ENCODE data around the gene ADPGK. TPM values are rescaled to one million over a fixed set of nuclear protein-coding genes. Genes with fewer than 3 reads are reported as not detected.

Gene ADPGK
- polyA plus RNA-seq, 1 donor from 2014 or later: 33.7 TPM

GRCh38 chr15:72732516-72732915 is 51.0 kb downstream of the ADPGK start:
- H3F3A ChIP-seq (ENCODE audit: insufficient read depth, low read length, poor library complexity, severe bottlenecking): no peaks in the 10 kb centered on the region
- H3K36me3 ChIP-seq (ENCODE audit: insufficient read depth, low read length): peaks cover 5% of the 10 kb centered on the region
- H3K4me2 ChIP-seq (ENCODE audit: low read length): no peak overlapping the region
- no peaks in the 10 kb centered on the region for H3K27me3 ChIP-seq (ENCODE audit: insufficient read depth, low read depth, low read length)
- no peaks in the 10 kb centered on the region for H3K9me2 ChIP-seq (ENCODE audit: insufficient read depth, low read length)
- H4K20me1 ChIP-seq (ENCODE audit: insufficient read depth): no peaks in the 10 kb centered on the region
- no peaks in the 10 kb centered on the region for H3K79me2 ChIP-seq (replicated peaks; ENCODE audit: insufficient read depth, low read length)
- no peak overlapping the region for H3K4me3 ChIP-seq (ENCODE audit: low read length)
- no peak overlapping the region for H3K9ac ChIP-seq (ENCODE audit: low read length)
- H3K27ac ChIP-seq (ENCODE audit: low read length): no peak overlapping the region
- H3K9me3 ChIP-seq (ENCODE audit: low read length): no peaks in the 10 kb centered on the region
- TF ChIP-seq SMC3 (conservative IDR thresholded peaks at IDR 0.05; ENCODE audit: poor library complexity): no peak
- TF ChIP-seq EP300 (conservative IDR thresholded peaks at IDR 0.05; ENCODE audit: poor library complexity, severe bottlenecking): no peak
- TF ChIP-seq TAF1 (IDR thresholded peaks at IDR 0.05; ENCODE audit: low read depth): no peak
- TF ChIP-seq REST (IDR thresholded peaks at IDR 0.05; ENCODE audit: borderline replicate concordance): no peak
- no peak for TF ChIP-seq CTCF (IDR thresholded peaks at IDR 0.05; ENCODE audit: poor library complexity, severe bottlenecking)
- no peak for TF ChIP-seq RAD21 (conservative IDR thresholded peaks at IDR 0.05)
- TF ChIP-seq EZH2 (IDR thresholded peaks at IDR 0.05; ENCODE audit: borderline replicate concordance, insufficient read depth, low read length, poor library complexity, severe bottlenecking): no peak
- no peak for TF ChIP-seq POLR2AphosphoS5 (IDR thresholded peaks at IDR 0.05)
- TF ChIP-seq MXI1 (conservative IDR thresholded peaks at IDR 0.05; ENCODE audit: poor library complexity, severe bottlenecking): no peak
- H2AFZ ChIP-seq (ENCODE audit: low read depth, low read length): no peak overlapping the region

DNA sequence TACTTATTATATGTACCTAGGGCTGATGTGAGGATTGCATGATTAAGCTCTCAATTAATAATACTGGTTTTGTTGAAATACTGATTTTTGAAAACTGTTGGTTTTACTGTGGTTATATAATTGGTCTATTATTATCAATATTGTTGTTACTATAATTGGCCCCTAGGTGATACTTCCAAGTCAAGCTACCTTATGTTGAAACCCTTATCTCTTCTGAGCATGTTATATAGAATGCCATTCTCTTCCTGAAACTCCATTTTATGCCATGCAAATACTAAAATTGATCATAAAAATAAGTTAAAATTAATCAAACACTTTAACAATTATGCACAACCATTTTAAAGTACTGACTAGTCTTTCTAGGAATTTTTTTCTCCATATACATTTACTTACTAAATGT is 51.5 kb downstream of the ADPGK start:
- H3K4me2 ChIP-seq (ENCODE audit: low read length): no peak overlapping the region
- no peaks in the 10 kb centered on the region for H3F3A ChIP-seq (ENCODE audit: insufficient read depth, low read length, poor library complexity, severe bottlenecking)
- H3K4me3 ChIP-seq (ENCODE audit: low read length): no peak overlapping the region
- H2AFZ ChIP-seq (ENCODE audit: low read depth, low read length): no peak overlapping the region
- no peaks in the 10 kb centered on the region for H4K20me1 ChIP-seq (ENCODE audit: insufficient read depth)
- TF ChIP-seq EZH2 (IDR thresholded peaks at IDR 0.05; ENCODE audit: borderline replicate concordance, insufficient read depth, low read length, poor library complexity, severe bottlenecking) (no peak), CTCF (IDR thresholded peaks at IDR 0.05; ENCODE audit: poor library complexity, severe bottlenecking) (no peak), POLR2AphosphoS5 (IDR thresholded peaks at IDR 0.05) (no peak), REST (IDR thresholded peaks at IDR 0.05; ENCODE audit: borderline replicate concordance) (no peak), TAF1 (IDR thresholded peaks at IDR 0.05; ENCODE audit: low read depth) (no peak), RAD21 (conservative IDR thresholded peaks at IDR 0.05) (no peak), EP300 (conservative IDR thresholded peaks at IDR 0.05; ENCODE audit: poor library complexity, severe bottlenecking) (no peak), SMC3 (conservative IDR thresholded peaks at IDR 0.05; ENCODE audit: poor library complexity) (no peak), MXI1 (conservative IDR thresholded peaks at IDR 0.05; ENCODE audit: poor library complexity, severe bottlenecking) (no peak)
- no peaks in the 10 kb centered on the region for H3K27me3 ChIP-seq (ENCODE audit: insufficient read depth, low read depth, low read length)
- no peaks in the 10 kb centered on the region for H3K79me2 ChIP-seq (replicated peaks; ENCODE audit: insufficient read depth, low read length)
- no peak overlapping the region for H3K27ac ChIP-seq (ENCODE audit: low read length)
- no peaks in the 10 kb centered on the region for H3K9me2 ChIP-seq (ENCODE audit: insufficient read depth, low read length)
- H3K36me3 ChIP-seq (ENCODE audit: insufficient read depth, low read length): peaks cover 5% of the 10 kb centered on the region
- H3K9ac ChIP-seq (ENCODE audit: low read length): no peak overlapping the region
- H3K9me3 ChIP-seq (ENCODE audit: low read length): no peaks in the 10 kb centered on the region
